HCT116 (cell line): Measurements from ENCODE around the gene SSH2. TPM values are rescaled to one million over a fixed set of nuclear protein-coding genes. Genes with fewer than 3 reads are reported as not detected.
"Not testable (repeated sequence)": the region's sequence is repeated elsewhere in the genome, so short reads cannot be mapped to it uniquely, and the experiment has no call there.

Experiments used
- ATAC-seq: fragments of 200-7000 bp; cut with Tn5 transposase; 2 replicates; pipeline ENCODE4 v1.9.1; 2020; ENCODE audit warnings: mild to moderate bottlenecking, moderate library complexity
- BruUV-seq: library from RNA; stranded (reverse); fragments of 400-500 nt; replicated peaks from 2 replicates; lab custom pipeline; 2021; lab: Mats Ljungman, UMichigan
- CTCF ChIA-PET: fragments of 300-600 bp; sonication (Branson Sonifier 250); formaldehyde crosslinking; loops from one replicate; lab custom pipeline; 2021; ENCODE audit warnings: antibody characterized with exemption; lab: Charles Lee
- POLR2A ChIA-PET: fragments of 300-600, 350-600 bp; sonication (Branson Sonifier 250); formaldehyde crosslinking; loops from one replicate; lab custom pipeline; 2021; ENCODE audit warnings: antibody characterized with exemption; lab: Charles Lee
- RAD21 ChIA-PET, 2 experiments: fragments of 300-600 bp; sonication (Branson Sonifier 250); formaldehyde crosslinking; loops; one replicate each; lab custom pipeline; 2023; ENCODE audit warnings: low total read pairs in 2 of 2; ENCODE audit not compliant: uncharacterized antibody in 2 of 2, unreplicated experiment in 2 of 2, low non-redundant PET in 1 of 2; lab: Charles Lee
- DNase-seq: peaks from one replicate; pipeline ENCODE4 v3.0.0-alpha.2; 2010; ENCODE audit warnings: low read depth, low spot score
- H2AFZ ChIP-seq: fragments of 200-600 bp; shearing (Covaris generic), sonication (generic); 2 replicates; pipeline ENCODE4 v1.6.1; 2017; ENCODE audit warnings: low read depth, mixed run types, mixed read lengths, antibody characterized with exemption, low read length; ENCODE audit not compliant: poor library complexity, severe bottlenecking
- H3K27ac ChIP-seq: 2 replicates; pipeline ENCODE4 v1.5.1; 2012; ENCODE audit warnings: low read depth, low read length
- H3K27me3 ChIP-seq: fragments of 200-600 bp; sonication (generic); 2 replicates; pipeline ENCODE4 v1.6.1; 2016; ENCODE audit warnings: mixed run types, low read length, mixed read lengths; ENCODE audit not compliant: insufficient read depth
- H3K36me3 ChIP-seq, 2 experiments: fragments of 200-500 bp in 1 of 2; fragments of 200-600 bp in 1 of 2; sonication (Bioruptor generic) in 1 of 2; sonication (generic) in 1 of 2; 2 replicates each; pipeline versions ENCODE4 v1.5.1 to v1.6.1; 2014 to 2016; ENCODE audit warnings: low read length in 2 of 2, inconsistent platforms in 1 of 2, mixed read lengths in 1 of 2, mixed run types in 1 of 2; ENCODE audit not compliant: insufficient read depth in 2 of 2, control insufficient read depth in 1 of 2
- H3K4me1 ChIP-seq, 2 experiments: fragments of 200-600 bp in 1 of 2; sonication (generic) in 1 of 2; 2 replicates each; pipeline versions ENCODE4 v1.5.1 to v1.6.1; 2012 to 2017; ENCODE audit warnings: low read length in 2 of 2, inconsistent platforms in 1 of 2, mild to moderate bottlenecking in 1 of 2, mixed read lengths in 1 of 2, mixed run types in 1 of 2, moderate library complexity in 1 of 2; ENCODE audit not compliant: insufficient read depth in 2 of 2, control insufficient read depth in 1 of 2
- H3K4me2 ChIP-seq: fragments of 200-600 bp; sonication (generic); 2 replicates; pipeline ENCODE4 v1.6.1; 2017; ENCODE audit warnings: mixed run types, low read length, mixed read lengths
- H3K4me3 ChIP-seq, 2 experiments: fragments of 200-600 bp in 1 of 2; sonication (generic) in 1 of 2; replicated peaks in 1 of 2; 2 replicates each; pipeline ENCODE4 v1.5.1; 2011 to 2016; ENCODE audit warnings: low read length in 2 of 2, control low read depth in 1 of 2, low read depth in 1 of 2, mild to moderate bottlenecking in 1 of 2, mixed read lengths in 1 of 2, mixed run types in 1 of 2
- H3K79me2 ChIP-seq: fragments of 200-600 bp; sonication (generic); 2 replicates; pipeline ENCODE4 v1.6.1; 2017; ENCODE audit warnings: mild to moderate bottlenecking, mixed run types, low read length, moderate library complexity, mixed read lengths; ENCODE audit not compliant: insufficient read depth
- H3K9ac ChIP-seq: fragments of 200-600 bp; sonication (generic); 2 replicates; pipeline ENCODE4 v1.6.1; 2016; ENCODE audit warnings: low read length, mixed read lengths
- H3K9me2 ChIP-seq: fragments of 200-600 bp; sonication (generic), shearing (Covaris generic); 2 replicates; pipeline ENCODE4 v1.6.1; 2017; ENCODE audit warnings: mixed run types, mild to moderate bottlenecking, moderate library complexity; ENCODE audit not compliant: insufficient read depth
- H3K9me3 ChIP-seq, 2 experiments: fragments of 200-500 bp in 1 of 2; fragments of 200-600 bp in 1 of 2; sonication (Bioruptor generic) in 1 of 2; sonication (generic) in 1 of 2; 2 replicates each; pipeline ENCODE4 v1.6.1; 2014 to 2017; ENCODE audit warnings: low read length in 2 of 2, mixed read lengths in 2 of 2, inconsistent platforms in 1 of 2, low read depth in 1 of 2, mild to moderate bottlenecking in 1 of 2, mixed run types in 1 of 2, moderate library complexity in 1 of 2; ENCODE audit not compliant: control insufficient read depth in 1 of 2, insufficient read depth in 1 of 2
- H4K20me1 ChIP-seq: fragments of 200-600 bp; sonication (generic), shearing (Covaris generic); 2 replicates; pipeline ENCODE4 v1.6.1; 2017; ENCODE audit warnings: mixed run types, mild to moderate bottlenecking, moderate library complexity; ENCODE audit not compliant: insufficient read depth
- REST ChIP-seq: IDR thresholded peaks from 2 replicates; pipeline ENCODE4 v1.6.1; 2012; ENCODE audit warnings: low read depth
- SRF ChIP-seq: IDR thresholded peaks from 2 replicates; pipeline ENCODE4 v1.6.1; 2012; ENCODE audit warnings: low read depth
- TCF7L2 ChIP-seq: IDR thresholded peaks from 2 replicates; pipeline ENCODE4 v1.7.0; 2011; ENCODE audit warnings: borderline replicate concordance, inconsistent platforms; ENCODE audit not compliant: insufficient read depth, insufficient read length; ENCODE audit errors: extremely low read depth
- ZFX ChIP-seq: fragments of 450-650 bp; IDR thresholded peaks from 2 replicates; pipeline ENCODE4 v1.6.1; 2017
- intact Hi-C: fragments of 100-400 bp; cut with micrococcal nuclease; formaldehyde crosslinking; loops from 2 replicates; pipeline ENCODE4 v1.10.0; 2022
- total RNA-seq: library from RNA; stranded (reverse); gene quantifications from one replicate; pipeline ENCODE4 v1.2.1, GENCODE V29; 2021; ENCODE audit not compliant: unreplicated experiment

SSH2 gene
- total RNA-seq, 1 experiment from 2014 or later: 17.0 TPM

- Histone ChIP-seq H3K4me1 (no peaks in the 10 kb centered on the region), H3K36me3 (no peaks in the 10 kb centered on the region), H3K9me3 (no peaks in the 10 kb centered on the region), H3K4me2 (no peak overlapping the region), H3K79me2 (no peaks in the 10 kb centered on the region; the same call in 1 of the 2 replicates), H4K20me1 (peaks cover 6% of the 10 kb centered on the region; the same call in 1 of the 2 replicates), H3K4me3 (no peak overlapping the region), H2AFZ (no peak overlapping the region), H3K27me3 (no peaks in the 10 kb centered on the region), H3K9me2 (no peaks in the 10 kb centered on the region), H3K27ac (no peak overlapping the region), H3K9ac (no peak overlapping the region)
- CTCF ChIA-PET: no interaction called here
- DNase-seq (no peak), ATAC-seq (no peak)
- intact Hi-C loops: no loop called here
- no TSS peak for BruUV-seq
- TF ChIP-seq REST: no peak
- TF ChIP-seq SRF: no peak
- no peak for TF ChIP-seq TCF7L2
- TF ChIP-seq ZFX: no peak
- RAD21 ChIA-PET: no interaction called here
- POLR2A ChIA-PET: no interaction called here
These were observed 55.0 kb downstream of the SSH2 start for GRCh38 chr17:29874931-29875596.

GRCh38 chr17:29874358-29874757, 55.7 kb downstream of the SSH2 start:
- ATAC-seq, BruUV-seq, intact Hi-C loops, H3K9ac ChIP-seq, H3K4me1 ChIP-seq, DNase-seq, H3K4me2 ChIP-seq, H3K79me2 ChIP-seq, H2AFZ ChIP-seq, H3K36me3 ChIP-seq, H3K9me2 ChIP-seq, H4K20me1 ChIP-seq, H3K9me3 ChIP-seq, H3K4me3 ChIP-seq, RAD21 ChIA-PET, POLR2A ChIA-PET, CTCF ChIA-PET, H3K27ac ChIP-seq, H3K27me3 ChIP-seq: not testable (repeated sequence)
